C4-2B (cell line): ENCODE results near the gene AGT.

Source experiments
- CTCF ChIP-seq: fragments of 450-650 bp; conservative IDR thresholded peaks from 2 replicates; pipeline ENCODE4 v1.5.1; 2017; ENCODE audit warnings: mild to moderate bottlenecking
- ZFX ChIP-seq: fragments of 450-650 bp; IDR thresholded peaks from 2 replicates; pipeline ENCODE4 v1.6.1; 2017

DNA sequence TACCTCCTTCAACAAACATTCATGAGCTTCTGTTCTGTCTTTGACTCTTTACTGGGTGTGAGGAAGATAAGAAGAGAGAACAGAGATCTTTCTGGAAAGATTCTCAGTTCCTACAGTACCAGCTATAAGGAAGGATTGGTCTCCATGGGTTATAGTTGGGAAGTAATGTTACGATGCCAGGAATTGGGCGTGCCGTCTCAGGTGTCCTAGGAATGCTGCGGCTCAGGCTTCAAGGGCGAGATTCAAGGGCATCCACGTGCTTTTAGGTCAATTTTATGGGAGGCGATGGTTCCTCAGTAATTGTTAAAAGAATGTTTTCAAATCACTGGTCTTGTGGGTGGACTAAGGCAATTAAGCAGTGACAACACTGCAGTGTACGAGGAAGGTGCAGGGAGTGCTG lies 44.4 kb downstream of the AGT start:
- TF ChIP-seq CTCF = no peak
- TF ChIP-seq ZFX = no peak
